Trophoblast cell (in vitro differentiated cells and primary cell): ENCODE data around the gene GID8.

Experiments
- DNase-seq, 2 donors: peaks; one replicate each; pipeline ENCODE4 v3.0.0-alpha.2; 2016
- H2AFZ ChIP-seq: 2 replicates; pipeline ENCODE4 v1.6.1; 2013; ENCODE audit warnings: low read length, moderate library complexity, mild to moderate bottlenecking; ENCODE audit not compliant: insufficient read depth, poor library complexity
- H2AK5ac ChIP-seq: 2 replicates; pipeline ENCODE4 v1.6.1; 2013; ENCODE audit warnings: mild to moderate bottlenecking, low read length
- H2BK120ac ChIP-seq: 2 replicates; pipeline ENCODE4 v1.6.1; 2013; ENCODE audit warnings: low read length, mild to moderate bottlenecking, moderate library complexity; ENCODE audit not compliant: insufficient read depth, poor library complexity
- H2BK12ac ChIP-seq: 2 replicates; pipeline ENCODE4 v1.6.1; 2013; ENCODE audit warnings: mild to moderate bottlenecking, low read length, moderate library complexity
- H2BK5ac ChIP-seq: 2 replicates; pipeline ENCODE4 v1.6.1; 2013; ENCODE audit warnings: low read length, low read depth, moderate library complexity, mild to moderate bottlenecking; ENCODE audit not compliant: poor library complexity
- H3K14ac ChIP-seq: 2 replicates; pipeline ENCODE4 v1.6.1; 2013; ENCODE audit warnings: mild to moderate bottlenecking, low read length
- H3K18ac ChIP-seq: 2 replicates; pipeline ENCODE4 v1.6.1; 2013; ENCODE audit warnings: mild to moderate bottlenecking, low read length
- H3K23ac ChIP-seq: 2 replicates; pipeline ENCODE4 v1.6.1; 2013; ENCODE audit warnings: low read length
- H3K27ac ChIP-seq: 2 replicates; pipeline ENCODE4 v1.5.1; 2013; ENCODE audit warnings: low read depth, mild to moderate bottlenecking, inconsistent platforms, low read length, moderate library complexity
- H3K27me3 ChIP-seq: 2 replicates; pipeline ENCODE4 v1.6.1; 2013; ENCODE audit warnings: inconsistent platforms, mild to moderate bottlenecking, low read length, moderate library complexity; ENCODE audit not compliant: insufficient read depth
- H3K36me3 ChIP-seq, 2 experiments: 1 replicate in 1 of 2; 2 replicates in 1 of 2; pipeline ENCODE4 v1.6.1; 2013; ENCODE audit warnings: low read length in 2 of 2, mild to moderate bottlenecking in 2 of 2, moderate library complexity in 1 of 2; ENCODE audit not compliant: insufficient read depth in 2 of 2, control insufficient read depth in 1 of 2
- H3K4ac ChIP-seq: 2 replicates; pipeline ENCODE4 v1.6.1; 2013; ENCODE audit warnings: low read depth, mild to moderate bottlenecking, low read length, moderate library complexity
- H3K4me1 ChIP-seq, 2 experiments: 1 replicate in 1 of 2; 2 replicates in 1 of 2; pipeline ENCODE4 v1.6.1; 2013; ENCODE audit warnings: low read length in 2 of 2, mild to moderate bottlenecking in 2 of 2, moderate library complexity in 1 of 2; ENCODE audit not compliant: insufficient read depth in 2 of 2, control insufficient read depth in 1 of 2
- H3K4me2 ChIP-seq: 2 replicates; pipeline ENCODE4 v1.6.1; 2013; ENCODE audit warnings: inconsistent platforms, mild to moderate bottlenecking, low read length, moderate library complexity
- H3K4me3 ChIP-seq: 2 replicates; pipeline ENCODE4 v1.5.1; 2013; ENCODE audit warnings: mild to moderate bottlenecking, low read depth, low read length, inconsistent platforms
- H3K79me1 ChIP-seq: one replicate; pipeline ENCODE4 v1.6.1; 2013; ENCODE audit warnings: low read length
- H3K79me2 ChIP-seq: 2 replicates; pipeline ENCODE4 v1.6.1; 2013; ENCODE audit warnings: low read length, mild to moderate bottlenecking; ENCODE audit not compliant: control insufficient read depth, insufficient read depth, poor library complexity
- H3K9ac ChIP-seq: 2 replicates; pipeline ENCODE4 v1.6.1; 2013; ENCODE audit warnings: mild to moderate bottlenecking, low read length
- H3K9me3 ChIP-seq: 2 replicates; pipeline ENCODE4 v1.6.1; 2013; ENCODE audit warnings: low read depth, mild to moderate bottlenecking, control low read depth, inconsistent platforms, low read length; ENCODE audit not compliant: insufficient read depth
- H4K12ac ChIP-seq: 2 replicates; pipeline ENCODE4 v1.6.1; 2013; ENCODE audit warnings: low read depth, mild to moderate bottlenecking, low read length, moderate library complexity
- H4K8ac ChIP-seq: 2 replicates; pipeline ENCODE4 v1.6.1; 2013; ENCODE audit warnings: low read depth, mild to moderate bottlenecking, low read length, moderate library complexity
- H4K91ac ChIP-seq: one replicate; pipeline ENCODE4 v1.6.1; 2013; ENCODE audit warnings: low read depth, mild to moderate bottlenecking, low read length, moderate library complexity
- WGBS: extraction: QIAGEN DNeasy Blood & Tissue Kit; methylation state at CpG from one replicate; pipeline ENCODE4 v1.1.7; 2013; ENCODE audit warnings: missing lambda C conversion rate; ENCODE audit not compliant: insufficient read length, insufficient coverage; ENCODE audit errors: extremely low coverage; 5-methylcytosine and 5-hydroxymethylcytosine counted together

GID8 gene

DNA sequence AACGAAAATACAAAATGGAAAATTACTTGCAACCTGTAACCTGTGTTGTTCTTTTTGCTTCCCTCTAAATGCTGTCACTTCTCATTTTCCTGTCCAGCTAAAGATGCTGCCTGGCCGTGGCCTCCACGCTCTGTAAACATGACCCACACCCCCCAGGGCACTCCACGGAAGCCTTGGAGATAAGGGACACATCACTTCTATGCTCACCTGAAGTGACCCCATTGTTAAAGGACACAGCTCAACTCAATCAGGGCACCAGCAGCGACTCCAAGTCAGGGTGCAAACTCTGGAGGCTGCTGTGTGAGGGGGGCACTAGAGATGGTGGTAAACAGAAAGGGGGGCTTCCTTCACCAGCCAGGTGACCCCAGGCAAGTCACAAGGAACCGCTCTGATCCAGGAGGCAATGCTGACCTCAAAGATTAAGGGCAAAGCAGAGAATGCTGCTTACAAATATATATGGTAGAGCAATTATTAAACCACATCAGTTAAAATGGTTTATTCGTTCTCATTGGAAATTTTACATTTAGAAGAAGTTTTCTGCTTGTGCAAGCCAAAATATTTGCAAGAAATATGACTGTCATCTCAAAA, 24.8 kb upstream of the GID8 start:
- no peak overlapping the region for H3K27ac ChIP-seq
- H4K8ac ChIP-seq = no peak overlapping the region
- H3K4me1 ChIP-seq = peaks cover 3 to 4% of the 10 kb centered on the region in 2 experiments
- no peak overlapping the region for H2AK5ac ChIP-seq
- no peak overlapping the region for H4K91ac ChIP-seq
- H3K79me2 ChIP-seq = peaks cover 17% of the 10 kb centered on the region
- no peak overlapping the region for H3K4me2 ChIP-seq
- H3K4me3 ChIP-seq = no peak overlapping the region
- peak overlapping the region; percentile 22 for H3K4ac ChIP-seq
- peak in 1 of 2 donors; percentile 38 for DNase-seq
- no peak overlapping the region for H3K23ac ChIP-seq
- no peak overlapping the region for H2BK120ac ChIP-seq
- no peak overlapping the region for H2AFZ ChIP-seq
- H3K14ac ChIP-seq = no peak overlapping the region
- no peak overlapping the region for H3K18ac ChIP-seq
- H3K9me3 ChIP-seq = no peaks in the 10 kb centered on the region
- H3K9ac ChIP-seq = no peak overlapping the region
- no peaks in the 10 kb centered on the region for H3K79me1 ChIP-seq
- no peak overlapping the region for H2BK5ac ChIP-seq
- no CpG with 5 or more reads among the region's 7 CpGs for WGBS
- no peak overlapping the region for H2BK12ac ChIP-seq
- no peak overlapping the region for H4K12ac ChIP-seq
- H3K27me3 ChIP-seq = no peaks in the 10 kb centered on the region
- peaks cover 44% of the 10 kb centered on the region in 2 experiments for H3K36me3 ChIP-seq

DNA sequence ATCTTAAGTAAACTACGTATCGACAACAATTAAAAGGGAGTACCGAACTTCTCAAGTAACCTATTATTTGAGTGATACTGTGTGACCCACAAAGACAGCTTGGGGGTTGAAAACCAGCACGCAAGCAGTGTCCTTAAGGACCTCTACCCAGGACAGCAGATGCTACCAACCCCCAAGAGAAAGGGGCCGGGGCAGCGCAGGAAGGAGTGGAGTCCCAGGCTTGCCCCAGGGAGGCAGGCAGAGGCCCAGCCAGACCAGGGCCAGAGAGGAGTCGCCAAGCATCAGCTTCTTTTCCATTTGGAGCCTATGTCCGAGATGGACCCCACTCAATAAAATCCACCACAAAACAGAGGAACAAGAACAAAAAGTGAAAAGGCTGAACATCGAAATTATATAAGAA, 23.5 kb upstream of the GID8 start:
- WGBS = no CpG with 5 or more reads among the region's 9 CpGs

DNA sequence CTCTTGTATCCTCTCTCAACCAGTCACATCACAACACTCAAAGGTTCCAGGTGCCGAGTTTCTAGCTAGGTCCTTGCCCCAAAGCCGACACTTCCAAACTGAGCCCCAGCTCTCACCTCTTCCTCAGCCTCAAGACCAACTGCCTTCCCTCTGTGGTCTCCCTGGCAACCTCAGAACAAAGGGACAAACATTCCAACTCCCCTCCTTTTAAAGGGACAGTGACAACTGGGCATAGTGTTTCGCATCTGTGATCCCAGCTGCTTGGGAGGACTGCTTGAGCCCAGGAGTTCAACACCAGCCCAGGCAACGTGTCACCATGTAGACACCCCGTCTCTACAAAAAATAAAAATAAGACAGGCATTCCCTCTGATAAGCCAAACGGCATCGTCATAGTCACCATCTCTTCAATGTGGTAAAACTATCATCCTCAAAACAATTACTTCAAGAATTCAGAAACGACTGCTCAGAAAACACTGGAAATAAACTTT, 22.9 kb upstream of the GID8 start:
- Histone ChIP-seq H3K4ac (peak overlapping the region; percentile 90), H3K18ac (no peak overlapping the region), H3K14ac (no peak overlapping the region), H2AK5ac (no peak overlapping the region), H3K9ac (no peak overlapping the region), H2BK12ac (no peak overlapping the region), H3K4me3 (no peak overlapping the region), H4K8ac (no peak overlapping the region), H3K36me3 (peaks cover 27 to 29% of the 10 kb centered on the region in 2 experiments), H3K9me3 (no peaks in the 10 kb centered on the region), H2BK120ac (no peak overlapping the region), H3K23ac (no peak overlapping the region), H2BK5ac (no peak overlapping the region), H3K79me1 (no peaks in the 10 kb centered on the region), H3K79me2 (peaks cover 23% of the 10 kb centered on the region), H3K4me1 (peaks cover 5% of the 10 kb centered on the region in 2 experiments), H3K27ac (no peak overlapping the region), H4K91ac (no peak overlapping the region), H4K12ac (no peak overlapping the region), H3K27me3 (no peaks in the 10 kb centered on the region), H3K4me2 (no peak overlapping the region), H2AFZ (no peak overlapping the region)
- no CpG with 5 or more reads among the region's 8 CpGs for WGBS
- DNase-seq = peak in 1 of 2 donors; percentile 60

More for the DNA sequence above, 23.5 kb upstream of the GID8 start:
- H4K91ac ChIP-seq = no peak overlapping the region
- no peak overlapping the region for H3K14ac ChIP-seq
- no peak overlapping the region for H2BK120ac ChIP-seq
- no peak overlapping the region for H4K12ac ChIP-seq
- H3K4me1 ChIP-seq = peaks cover 3 to 4% of the 10 kb centered on the region in 2 experiments
- no peaks in the 10 kb centered on the region for H3K9me3 ChIP-seq
- no peak overlapping the region for H2BK5ac ChIP-seq
- H3K23ac ChIP-seq = no peak overlapping the region
- H3K36me3 ChIP-seq = peaks cover 32% of the 10 kb centered on the region in 2 experiments
- peaks cover 20% of the 10 kb centered on the region for H3K79me2 ChIP-seq
- no peak overlapping the region for H3K9ac ChIP-seq
- H3K79me1 ChIP-seq = no peaks in the 10 kb centered on the region
- no peak overlapping the region for H2AK5ac ChIP-seq
- H2BK12ac ChIP-seq = no peak overlapping the region
- no peak overlapping the region for H4K8ac ChIP-seq
- H3K4ac ChIP-seq = peak overlapping the region; percentile 95
- H3K27ac ChIP-seq = no peak overlapping the region
- H3K4me3 ChIP-seq = no peak overlapping the region
- no peak overlapping the region for H3K4me2 ChIP-seq
- H2AFZ ChIP-seq = no peak overlapping the region
- H3K18ac ChIP-seq = no peak overlapping the region
- no peak for DNase-seq
- H3K27me3 ChIP-seq = no peaks in the 10 kb centered on the region

DNA sequence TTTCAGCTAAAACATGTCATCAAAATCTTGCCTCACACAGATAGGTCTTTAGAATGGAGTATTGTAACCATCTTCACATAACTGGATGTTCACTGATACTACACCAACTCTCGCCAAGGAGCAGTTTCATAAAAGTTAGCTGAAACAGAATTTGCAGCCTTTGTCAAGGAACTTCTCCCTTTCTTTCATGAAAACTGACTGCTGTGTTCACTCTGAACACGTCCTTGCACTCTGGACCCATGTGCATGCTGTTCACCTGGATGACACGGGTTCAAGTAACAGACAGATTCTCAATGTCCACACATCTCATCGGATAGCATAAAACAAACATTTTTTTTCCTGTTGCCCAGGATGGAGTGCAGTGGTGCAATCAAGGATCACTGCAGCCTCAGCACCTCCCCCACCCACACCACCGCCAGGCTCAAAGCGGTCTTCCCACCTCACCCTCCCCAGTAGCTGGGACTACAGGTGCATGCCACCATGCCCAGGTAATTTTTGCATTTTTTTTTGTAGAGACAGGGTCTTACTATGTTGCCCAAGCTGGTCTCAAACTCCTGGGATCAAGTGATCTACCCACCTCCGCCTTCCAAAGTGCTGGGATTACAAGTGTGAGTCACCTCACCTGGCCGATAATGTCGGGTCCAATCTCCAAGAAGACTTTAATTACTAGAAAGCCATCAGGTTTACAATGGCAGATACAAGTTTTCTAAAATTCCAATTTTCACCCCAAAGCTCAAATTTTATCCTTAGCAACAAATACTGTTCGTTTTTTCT, 21.1 kb upstream of the GID8 start:
- Histone ChIP-seq H4K12ac (no peak overlapping the region), H2BK12ac (no peak overlapping the region), H2AK5ac (no peak overlapping the region), H3K4me1 (peaks cover 8 to 16% of the 10 kb centered on the region in 2 experiments), H3K4me2 (no peak overlapping the region), H3K4ac (peak overlapping the region; percentile 94), H2BK5ac (no peak overlapping the region), H2BK120ac (no peak overlapping the region), H4K8ac (no peak overlapping the region), H3K14ac (no peak overlapping the region), H2AFZ (no peak overlapping the region), H3K18ac (no peak overlapping the region), H3K27me3 (no peaks in the 10 kb centered on the region), H3K79me1 (no peaks in the 10 kb centered on the region), H3K23ac (no peak overlapping the region), H3K9ac (no peak overlapping the region), H3K27ac (no peak overlapping the region), H3K79me2 (peaks cover 31% of the 10 kb centered on the region), H3K4me3 (no peak overlapping the region), H3K36me3 (peaks cover 9 to 15% of the 10 kb centered on the region in 2 experiments), H3K9me3 (no peaks in the 10 kb centered on the region), H4K91ac (no peak overlapping the region)
- WGBS = no CpG with 5 or more reads among the region's 10 CpGs
- no peak for DNase-seq
